Suprapubic skin (tissue), 4 donors: Measurements from ENCODE around the gene PEX11A. TPM values are rescaled to one million over a fixed set of nuclear protein-coding genes. Genes with fewer than 3 reads are reported as not detected.

Experiments used
- DNase-seq, 2 donors: peaks; one replicate each; pipeline ENCODE4 v3.0.0-alpha.2; 2019; ENCODE audit warnings: low spot score in 2 of 2
- H3K27ac ChIP-seq: fragments of 200-600 bp; sonication (generic); one replicate; pipeline ENCODE4 v1.5.1; 2019
- H3K27me3 ChIP-seq: fragments of 200-600 bp; sonication (generic); one replicate; pipeline ENCODE4 v1.5.1; 2019
- H3K36me3 ChIP-seq: fragments of 200-600 bp; sonication (generic); one replicate; pipeline ENCODE4 v1.5.1; 2019
- H3K4me1 ChIP-seq: fragments of 200-600 bp; sonication (generic); one replicate; pipeline ENCODE4 v1.5.1; 2019
- H3K4me3 ChIP-seq: fragments of 200-600 bp; sonication (generic); one replicate; pipeline ENCODE4 v1.5.1; 2019; ENCODE audit warnings: mild to moderate bottlenecking
- H3K9me3 ChIP-seq: fragments of 200-600 bp; sonication (generic); one replicate; pipeline ENCODE4 v1.5.1; 2019
- EP300 ChIP-seq: sonication (generic); formaldehyde crosslinking; IDR thresholded peaks from one replicate; pipeline ENCODE4 v1.6.1; 2017; ENCODE audit warnings: antibody characterized with exemption
- POLR2A ChIP-seq, 2 donors: fragments of 450-650 bp; IDR thresholded peaks; one replicate each; pipeline ENCODE4 v1.6.1; 2017; ENCODE audit warnings: antibody characterized with exemption in 2 of 2, mild to moderate bottlenecking in 2 of 2, moderate library complexity in 2 of 2
- POLR2AphosphoS5 ChIP-seq, 3 donors: sonication (generic); formaldehyde crosslinking; IDR thresholded peaks; one replicate each; pipeline ENCODE4 v1.6.1; 2017; ENCODE audit warnings: antibody characterized with exemption in 3 of 3
- WGBS: methylation state at CpG from one replicate; pipeline ENCODE4 v1.1.5; 2018; 5-methylcytosine and 5-hydroxymethylcytosine counted together
- total RNA-seq, 4 donors: library from RNA; depleted of rRNA; stranded (reverse); fragments of >200 nt; gene quantifications; one replicate each; pipeline ENCODE4 v1.1.0, GENCODE V29; 2016
- TF ChIP-seq, protein P1 (sequence below), 2 donors: fragments of 200-600 bp in 1 of 2; fragments of 450-650 bp in 1 of 2; sonication (generic) in 1 of 2; IDR thresholded peaks; one replicate each; pipeline ENCODE4 v1.5.1; 2016 to 2019; ENCODE audit warnings: antibody characterized with exemption in 2 of 2, mild to moderate bottlenecking in 1 of 2, moderate library complexity in 1 of 2

Gene PEX11A
- total RNA-seq, 4 donors from 2014 or later, result 7.9 to 16.9 (median 10.6) TPM

DNA sequence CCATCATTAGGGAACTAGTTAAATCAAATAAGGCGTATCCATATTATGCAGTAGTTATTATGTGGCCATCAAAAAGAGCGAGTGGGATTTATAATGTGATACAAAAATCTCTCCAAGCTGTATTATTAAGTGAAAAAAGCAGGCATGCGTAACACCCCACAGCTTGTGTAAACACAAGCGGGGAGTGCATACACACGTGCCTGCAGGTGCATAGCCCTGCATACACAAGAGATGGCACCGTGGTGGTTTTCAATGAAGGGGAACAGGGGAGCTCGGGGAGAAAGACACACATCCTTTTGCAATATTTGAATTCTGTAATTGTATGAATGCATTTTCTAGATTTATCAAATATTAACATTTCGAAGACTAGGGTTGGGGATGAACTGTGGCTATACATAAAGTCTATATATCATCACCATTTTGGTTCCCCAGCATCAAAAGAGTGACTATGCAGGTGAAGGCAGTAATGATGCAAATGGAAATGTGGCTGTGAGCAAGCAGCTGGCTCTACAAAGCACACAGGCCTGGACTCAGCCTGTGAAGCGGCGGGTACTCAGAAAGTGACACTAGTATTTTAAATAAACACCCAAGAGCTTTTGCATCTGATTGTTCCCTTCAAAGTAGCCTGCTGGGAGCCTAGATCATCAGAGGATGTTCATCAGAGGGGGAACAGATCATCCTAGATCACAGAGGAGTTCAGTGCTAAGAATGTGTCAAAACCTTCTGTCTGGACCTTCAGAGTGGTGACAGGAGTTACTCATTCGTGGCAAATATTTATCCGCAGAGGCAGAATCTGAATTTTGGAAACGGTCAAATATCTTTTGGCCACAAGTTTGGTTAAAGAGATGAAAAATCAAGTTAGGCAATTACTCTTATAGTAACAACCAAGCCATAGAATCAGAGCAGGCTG is 25.9 kb downstream of the PEX11A start:
- DNase-seq, result peak in 1 of 2 donors; percentile 8
- peak overlapping the region; percentile 89 for H3K27ac ChIP-seq
- WGBS, result 87% methylated on average over 13 of the region's 13 CpGs
- no peaks in the 10 kb centered on the region for H3K9me3 ChIP-seq
- H3K4me1 ChIP-seq, result peaks cover 25% of the 10 kb centered on the region
- H3K27me3 ChIP-seq, result no peaks in the 10 kb centered on the region
- no peaks in the 10 kb centered on the region for H3K36me3 ChIP-seq
- peak overlapping the region; percentile 44 for H3K4me3 ChIP-seq
- TF ChIP-seq, protein P1, sequence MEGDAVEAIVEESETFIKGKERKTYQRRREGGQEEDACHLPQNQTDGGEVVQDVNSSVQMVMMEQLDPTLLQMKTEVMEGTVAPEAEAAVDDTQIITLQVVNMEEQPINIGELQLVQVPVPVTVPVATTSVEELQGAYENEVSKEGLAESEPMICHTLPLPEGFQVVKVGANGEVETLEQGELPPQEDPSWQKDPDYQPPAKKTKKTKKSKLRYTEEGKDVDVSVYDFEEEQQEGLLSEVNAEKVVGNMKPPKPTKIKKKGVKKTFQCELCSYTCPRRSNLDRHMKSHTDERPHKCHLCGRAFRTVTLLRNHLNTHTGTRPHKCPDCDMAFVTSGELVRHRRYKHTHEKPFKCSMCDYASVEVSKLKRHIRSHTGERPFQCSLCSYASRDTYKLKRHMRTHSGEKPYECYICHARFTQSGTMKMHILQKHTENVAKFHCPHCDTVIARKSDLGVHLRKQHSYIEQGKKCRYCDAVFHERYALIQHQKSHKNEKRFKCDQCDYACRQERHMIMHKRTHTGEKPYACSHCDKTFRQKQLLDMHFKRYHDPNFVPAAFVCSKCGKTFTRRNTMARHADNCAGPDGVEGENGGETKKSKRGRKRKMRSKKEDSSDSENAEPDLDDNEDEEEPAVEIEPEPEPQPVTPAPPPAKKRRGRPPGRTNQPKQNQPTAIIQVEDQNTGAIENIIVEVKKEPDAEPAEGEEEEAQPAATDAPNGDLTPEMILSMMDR (IDR thresholded peaks at IDR 0.05), result no peak
- no peak for TF ChIP-seq EP300
- no peak for TF ChIP-seq POLR2A (IDR thresholded peaks at IDR 0.05)

- 31% methylated on average over 11 of the region's 11 CpGs for WGBS
- DNase-seq, result peak in 1 of 2 donors; percentile 83
- TF ChIP-seq POLR2AphosphoS5 (IDR thresholded peaks at IDR 0.05) (peak in 1 of 3 donors; percentile 26), POLR2A (IDR thresholded peaks at IDR 0.05) (no peak)
- TF ChIP-seq, protein P1 (IDR thresholded peaks at IDR 0.05), result no peak
- H3K27ac ChIP-seq, result peak overlapping the region; percentile 83
- no peaks in the 10 kb centered on the region for H3K9me3 ChIP-seq
- no peaks in the 10 kb centered on the region for H3K36me3 ChIP-seq
- no peak overlapping the region for H3K4me3 ChIP-seq
- H3K4me1 ChIP-seq, result peaks cover 25% of the 10 kb centered on the region
- no peaks in the 10 kb centered on the region for H3K27me3 ChIP-seq
Measured at GRCh38 chr15:89662893-89663626, 27.5 kb downstream of the PEX11A start.

GRCh38 chr15:89660556-89660955 is 30.0 kb downstream of the PEX11A start:
- H3K9me3 ChIP-seq, result no peaks in the 10 kb centered on the region
- TF ChIP-seq POLR2AphosphoS5 (IDR thresholded peaks at IDR 0.05) (no peak), POLR2A (IDR thresholded peaks at IDR 0.05) (no peak), EP300 (no peak)
- TF ChIP-seq, protein P1 (IDR thresholded peaks at IDR 0.05), result no peak
- peaks cover under 1% of the 10 kb centered on the region for H3K27me3 ChIP-seq
- H3K4me3 ChIP-seq, result no peak overlapping the region
- peaks cover 19% of the 10 kb centered on the region for H3K4me1 ChIP-seq
- DNase-seq, result peak in 1 of 2 donors; percentile 3
- no peak overlapping the region for H3K27ac ChIP-seq
- 81% methylated on average over 2 of the region's 2 CpGs for WGBS
- H3K36me3 ChIP-seq, result no peaks in the 10 kb centered on the region

GRCh38 chr15:89659295-89659694 is 31.3 kb downstream of the PEX11A start:
- Histone ChIP-seq H3K9me3 (no peaks in the 10 kb centered on the region), H3K4me3 (no peak overlapping the region), H3K27me3 (peaks cover 12% of the 10 kb centered on the region), H3K4me1 (peaks cover 22% of the 10 kb centered on the region), H3K36me3 (no peaks in the 10 kb centered on the region), H3K27ac (no peak overlapping the region)
- no peak for TF ChIP-seq EP300
- TF ChIP-seq POLR2A (IDR thresholded peaks at IDR 0.05), result no peak
- no peak for TF ChIP-seq POLR2AphosphoS5 (IDR thresholded peaks at IDR 0.05)
- TF ChIP-seq, protein P1 (IDR thresholded peaks at IDR 0.05), result no peak
- 92% methylated on average over 2 of the region's 2 CpGs for WGBS
- DNase-seq, result peak in 1 of 2 donors; percentile 1

DNA sequence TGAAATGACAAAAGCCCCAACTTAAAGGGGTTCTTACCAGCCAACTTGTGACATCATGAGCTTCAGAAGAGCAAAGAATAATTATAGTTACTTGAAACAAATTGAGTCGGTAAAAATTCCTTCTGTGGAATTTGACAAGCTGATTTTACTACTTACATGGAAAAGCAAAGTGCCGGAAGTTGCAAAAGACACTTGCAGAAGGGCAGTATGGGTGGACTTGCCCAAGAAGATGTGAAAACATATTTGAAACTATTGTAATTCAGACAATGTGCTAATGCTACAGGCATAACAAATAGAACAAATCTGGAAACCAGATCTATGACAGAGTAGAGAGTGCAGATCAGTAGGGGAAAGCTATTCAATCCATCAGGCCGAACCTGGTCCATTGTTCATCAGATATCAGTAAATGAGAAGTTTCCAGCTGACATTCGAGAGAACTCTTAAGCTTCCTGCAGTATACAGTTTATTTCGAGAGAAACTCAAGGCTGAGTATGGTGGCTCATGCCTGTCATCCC is 32.8 kb downstream of the PEX11A start:
- DNase-seq, result no peak
- Histone ChIP-seq H3K9me3 (no peaks in the 10 kb centered on the region), H3K4me1 (peaks cover 18% of the 10 kb centered on the region), H3K27ac (no peak overlapping the region), H3K36me3 (no peaks in the 10 kb centered on the region), H3K4me3 (no peak overlapping the region), H3K27me3 (peaks cover 13% of the 10 kb centered on the region)
- TF ChIP-seq, protein P1 (IDR thresholded peaks at IDR 0.05), result no peak
- TF ChIP-seq POLR2AphosphoS5 (IDR thresholded peaks at IDR 0.05), result no peak
- TF ChIP-seq POLR2A (IDR thresholded peaks at IDR 0.05), result no peak
- TF ChIP-seq EP300, result no peak
- WGBS, result 72% methylated on average over 5 of the region's 5 CpGs
